Gastroesophageal sphincter (tissue), 4 donors: Measurements from ENCODE around the gene ANTXR2. TPM values are rescaled to one million over a fixed set of nuclear protein-coding genes. Genes with fewer than 3 reads are reported as not detected.

Experiments
- ATAC-seq: fragments of 150-250 bp; one replicate; pipeline ENCODE4 v1.9.1; 2016; ENCODE audit warnings: mild to moderate bottlenecking, moderate library complexity
- H3K27ac ChIP-seq, 4 donors: fragments of 200-600 bp; sonication (generic) in 3 of 4; 1 replicate in 3 of 4; 2 replicates in 1 of 4; pipeline ENCODE4 v1.5.1; 2016 to 2019
- H3K27me3 ChIP-seq: fragments of 200-600 bp; sonication (generic); one replicate; pipeline ENCODE4 v1.5.1; 2019
- H3K36me3 ChIP-seq, 2 donors: fragments of 200-600 bp; sonication (generic); one replicate each; pipeline ENCODE4 v1.5.1; 2019; ENCODE audit warnings: control low read depth in 1 of 2
- H3K4me1 ChIP-seq, 3 donors: fragments of 200-600 bp; sonication (generic); 1 replicate in 2 of 3; 2 replicates in 1 of 3; pipeline ENCODE4 v1.5.1; 2016 to 2019; ENCODE audit warnings: control low read depth in 2 of 3
- H3K4me3 ChIP-seq, 2 donors: fragments of 200-600 bp; sonication (generic); one replicate each; pipeline ENCODE4 v1.5.1; 2019; ENCODE audit warnings: mild to moderate bottlenecking in 1 of 2, moderate library complexity in 1 of 2
- H3K9me3 ChIP-seq, 3 donors: fragments of 200-600 bp; sonication (generic); one replicate each; pipeline ENCODE4 v1.5.1; 2017 to 2019; ENCODE audit warnings: control low read depth in 2 of 3
- CTCF ChIP-seq, 4 experiments: fragments of 200-600 bp in 2 of 4; fragments of 450-650 bp in 2 of 4; sonication (generic) in 1 of 4; IDR thresholded peaks; one replicate each; pipeline ENCODE4 v1.5.1; 2017 to 2019; ENCODE audit warnings: antibody characterized with exemption in 4 of 4, mild to moderate bottlenecking in 2 of 4, moderate library complexity in 2 of 4
- EP300 ChIP-seq: sonication (generic); formaldehyde crosslinking; IDR thresholded peaks from one replicate; pipeline ENCODE4 v1.6.1; 2017; ENCODE audit warnings: antibody characterized with exemption, mild to moderate bottlenecking
- POLR2A ChIP-seq, 2 donors: fragments of 450-650 bp; IDR thresholded peaks; one replicate each; pipeline ENCODE4 v1.6.1; 2017; ENCODE audit warnings: antibody characterized with exemption in 2 of 2, mild to moderate bottlenecking in 2 of 2, moderate library complexity in 1 of 2
- POLR2AphosphoS5 ChIP-seq: sonication (generic); formaldehyde crosslinking; IDR thresholded peaks from one replicate; pipeline ENCODE4 v1.6.1; 2017; ENCODE audit warnings: antibody characterized with exemption
- WGBS, 2 donors: methylation state at CpG; one replicate each; pipeline ENCODE4 v1.1.5; 2018; ENCODE audit warnings: low coverage in 1 of 2; 5-methylcytosine and 5-hydroxymethylcytosine counted together
- total RNA-seq, 4 donors: library from RNA; depleted of rRNA; stranded (reverse); fragments of >200 nt; gene quantifications; one replicate each; pipeline ENCODE4 v1.1.0, GENCODE V29; 2016

The ANTXR2 gene
- total RNA-seq, 4 donors from 2014 or later = 440 to 611 (median 501) TPM

GRCh38 chr4:80097400-80098177 is 24.6 kb upstream of the ANTXR2 start:
- Histone ChIP-seq H3K9me3 (no peaks in the 10 kb centered on the region), H3K36me3 (no peaks in the 10 kb centered on the region), H3K4me3 (no peak overlapping the region), H3K27ac (no peak overlapping the region), H3K4me1 (peaks cover 0 to 18% (median 0%) of the 10 kb centered on the region in 3 donors), H3K27me3 (no peaks in the 10 kb centered on the region)
- peak; percentile 88 for ATAC-seq
- TF ChIP-seq EP300 (no peak), POLR2A (IDR thresholded peaks at IDR 0.05) (no peak), POLR2AphosphoS5 (no peak)
- 15 to 48% methylated on average over 2 to 4 of the region's 4 CpGs for WGBS, 2 donors

- no peak overlapping the region for H3K27ac ChIP-seq
- H3K4me3 ChIP-seq = no peak overlapping the region
- H3K27me3 ChIP-seq = no peaks in the 10 kb centered on the region
- TF ChIP-seq EP300 (no peak), POLR2AphosphoS5 (no peak)
- no peak for ATAC-seq
- 38 to 72% methylated on average over 1 to 4 of the region's 4 CpGs for WGBS, 2 donors
- H3K9me3 ChIP-seq = no peaks in the 10 kb centered on the region
- no peaks in the 10 kb centered on the region for H3K36me3 ChIP-seq
- H3K4me1 ChIP-seq = peaks cover 0 to 18% (median 0%) of the 10 kb centered on the region in 3 donors
Measured at GRCh38 chr4:80096175-80096850, 23.3 kb upstream of the ANTXR2 start.

- H3K27me3 ChIP-seq = no peaks in the 10 kb centered on the region
- no peaks in the 10 kb centered on the region for H3K9me3 ChIP-seq
- ATAC-seq = no peak
- peaks cover 0 to 18% (median 0%) of the 10 kb centered on the region in 3 donors for H3K4me1 ChIP-seq
- H3K4me3 ChIP-seq = no peak overlapping the region
- no peaks in the 10 kb centered on the region for H3K36me3 ChIP-seq
- TF ChIP-seq EP300 (no peak), POLR2AphosphoS5 (no peak), CTCF (IDR thresholded peaks at IDR 0.05) (no peak), POLR2A (IDR thresholded peaks at IDR 0.05) (no peak)
- WGBS, 2 donors = 91% methylated on average over 1 of the region's 1 CpG; no CpG with 5 or more reads in 1 of the 2 donors
- no peak overlapping the region for H3K27ac ChIP-seq
Measured at GRCh38 chr4:80094191-80094590, 21.2 kb upstream of the ANTXR2 start.

GRCh38 chr4:80093563-80093962 is 20.5 kb upstream of the ANTXR2 start:
- no peak overlapping the region for H3K27ac ChIP-seq
- no peak for ATAC-seq
- TF ChIP-seq EP300 (no peak), POLR2AphosphoS5 (no peak), POLR2A (IDR thresholded peaks at IDR 0.05) (no peak), CTCF (IDR thresholded peaks at IDR 0.05) (no peak)
- H3K4me3 ChIP-seq = no peak overlapping the region
- 85 to 89% methylated on average over 3 of the region's 3 CpGs for WGBS, 2 donors
- no peaks in the 10 kb centered on the region for H3K36me3 ChIP-seq
- H3K4me1 ChIP-seq = peaks cover 0 to 18% (median 0%) of the 10 kb centered on the region in 3 donors
- no peaks in the 10 kb centered on the region for H3K9me3 ChIP-seq
- H3K27me3 ChIP-seq = no peaks in the 10 kb centered on the region

GRCh38 chr4:80092847-80093246 is 19.8 kb upstream of the ANTXR2 start:
- TF ChIP-seq POLR2A (IDR thresholded peaks at IDR 0.05) (no peak), CTCF (IDR thresholded peaks at IDR 0.05) (no peak), EP300 (no peak), POLR2AphosphoS5 (no peak)
- Histone ChIP-seq H3K4me3 (no peak overlapping the region), H3K36me3 (no peaks in the 10 kb centered on the region), H3K9me3 (no peaks in the 10 kb centered on the region), H3K27ac (no peak overlapping the region), H3K27me3 (no peaks in the 10 kb centered on the region), H3K4me1 (peaks cover 0 to 14% (median 0%) of the 10 kb centered on the region in 3 donors)
- WGBS, 2 donors = 94 to 100% methylated on average over 1 of the region's 1 CpG
- no peak for ATAC-seq
